GM12878 (cell line): ENCODE results near the gene PDE11A. TPM values are rescaled to one million over a fixed set of nuclear protein-coding genes. Genes with fewer than 3 reads are reported as not detected.

Experiments used
- ATAC-seq: fragments of 200-7000 bp; cut with Tn5 transposase; 3 replicates; pipeline ENCODE4 v1.9.1; 2020; ENCODE audit warnings: mild to moderate bottlenecking, moderate library complexity
- BruUV-seq: library from RNA; stranded (reverse); fragments of 400-500 nt; replicated peaks from 2 replicates; lab custom pipeline; 2021; lab: Mats Ljungman, UMichigan
- CTCF ChIA-PET: fragments of 300-600 bp; sonication (Branson Sonifier 250); formaldehyde crosslinking; extraction: SDS; loops from one replicate; lab custom pipeline; 2021; ENCODE audit warnings: inconsistent platforms; lab: Yijun Ruan, JAX
- POLR2A ChIA-PET: fragments of 350-600 bp; formaldehyde crosslinking; extraction: SDS; loops from one replicate; lab custom pipeline; 2021; ENCODE audit warnings: inconsistent platforms; lab: Charles Lee
- RAD21 ChIA-PET: fragments of 300-600 bp; sonication (Branson Sonifier 250); formaldehyde crosslinking; loops from one replicate; lab custom pipeline; 2023; ENCODE audit warnings: antibody characterized with exemption; ENCODE audit not compliant: unreplicated experiment; lab: Charles Lee
- SMC1A ChIA-PET: fragments of 300-600 bp; sonication (Branson Sonifier 250); formaldehyde crosslinking; loops from one replicate; lab custom pipeline; 2023; ENCODE audit not compliant: unreplicated experiment, uncharacterized antibody; lab: Charles Lee
- DNase-seq: peaks from one replicate; pipeline ENCODE4 v3.0.0-alpha.2; 2011; ENCODE audit warnings: low read depth, low spot score
- FAIRE-seq: peaks from 3 replicates; lab custom pipeline; 2011; peaks lifted over from hg19 to GRCh38; lab: Jason Lieb, UNC
- H2AFZ ChIP-seq: 2 replicates; pipeline ENCODE4 v1.6.0; 2011; ENCODE audit warnings: low read depth, low read length, control low read depth; ENCODE audit not compliant: control insufficient read depth
- H3K27ac ChIP-seq: 2 replicates; pipeline ENCODE4 v1.5.1; 2011; ENCODE audit warnings: control low read depth; ENCODE audit not compliant: control insufficient read depth, insufficient read depth
- H3K27me3 ChIP-seq, 2 experiments: replicated peaks in 1 of 2; 2 replicates each; pipeline versions ENCODE4 v1.6.0 to v1.6.1; 2011; ENCODE audit warnings: low read length in 1 of 2; ENCODE audit not compliant: control insufficient read depth in 2 of 2, insufficient read depth in 2 of 2
- H3K36me3 ChIP-seq, 2 experiments: 2 replicates each; pipeline ENCODE4 v1.5.1; 2011; ENCODE audit warnings: low read length in 1 of 2; ENCODE audit not compliant: control insufficient read depth in 2 of 2, insufficient read depth in 2 of 2
- H3K4me1 ChIP-seq: 2 replicates; pipeline ENCODE4 v1.6.1; 2011; ENCODE audit warnings: mild to moderate bottlenecking, low read length, moderate library complexity, mixed read lengths; ENCODE audit not compliant: control insufficient read depth, insufficient read depth
- H3K4me2 ChIP-seq: 2 replicates; pipeline ENCODE4 v1.6.0; 2011; ENCODE audit warnings: control low read depth; ENCODE audit not compliant: control insufficient read depth, insufficient read depth
- H3K4me3 ChIP-seq: fragments of 200-600 bp; sonication (generic); 2 replicates; pipeline ENCODE4 v1.5.1; 2016
- H3K79me2 ChIP-seq: 2 replicates; pipeline ENCODE4 v1.6.0; 2011; ENCODE audit warnings: low read length; ENCODE audit not compliant: control insufficient read depth, insufficient read depth
- H3K9ac ChIP-seq: 2 replicates; pipeline ENCODE4 v1.8.0; 2011; ENCODE audit warnings: low read length, control low read depth, mixed read lengths; ENCODE audit not compliant: control insufficient read depth, insufficient read depth
- H3K9me3 ChIP-seq: replicated peaks from 3 replicates; pipeline ENCODE4 v1.5.1; 2011; ENCODE audit warnings: mild to moderate bottlenecking, low read length; ENCODE audit not compliant: control insufficient read depth, insufficient read depth
- H4K20me1 ChIP-seq: 2 replicates; pipeline ENCODE4 v1.6.0; 2011; ENCODE audit not compliant: control insufficient read depth, insufficient read depth
- CHD4 ChIP-seq: fragments of 200-600 bp; sonication (generic); IDR thresholded peaks from 2 replicates; pipeline ENCODE4 v1.6.1; 2016; ENCODE audit warnings: mild to moderate bottlenecking
- KAT2A ChIP-seq: conservative IDR thresholded peaks from 2 replicates; pipeline ENCODE4 v1.6.1; 2011; ENCODE audit warnings: low read depth, low read length; ENCODE audit not compliant: control insufficient read depth
- KLF5 ChIP-seq: fragments of 450-650 bp; IDR thresholded peaks from 2 replicates; pipeline ENCODE4 v1.6.1; 2014; ENCODE audit warnings: mild to moderate bottlenecking; ENCODE audit not compliant: partially characterized antibody
- PAX8 ChIP-seq: fragments of 450-650 bp; IDR thresholded peaks from 2 replicates; pipeline ENCODE4 v1.6.1; 2017; ENCODE audit warnings: mild to moderate bottlenecking, moderate library complexity
- POLR2AphosphoS5 ChIP-seq: IDR thresholded peaks from 2 replicates; pipeline ENCODE4 v1.6.1; 2011; ENCODE audit warnings: mild to moderate bottlenecking, low read length, inconsistent platforms
- RAD51 ChIP-seq: fragments of 450-650 bp; IDR thresholded peaks from 2 replicates; pipeline ENCODE4 v1.6.1; 2016; ENCODE audit warnings: moderate library complexity, mild to moderate bottlenecking, inconsistent platforms
- RFX5 ChIP-seq: IDR thresholded peaks from 2 replicates; pipeline ENCODE4 v1.6.1; 2011; ENCODE audit warnings: low read depth, low read length, improper control_type of control experiment
- RUNX3 ChIP-seq: IDR thresholded peaks from 2 replicates; pipeline ENCODE4 v1.6.1; 2012; ENCODE audit warnings: low read length, inconsistent platforms
- USF2 ChIP-seq: IDR thresholded peaks from 2 replicates; pipeline ENCODE4 v1.6.1; 2011; ENCODE audit warnings: low read depth, low read length, improper control_type of control experiment, borderline replicate concordance
- ZNF687 ChIP-seq: fragments of 450-650 bp; IDR thresholded peaks from 2 replicates; pipeline ENCODE4 v1.6.1; 2017; ENCODE audit warnings: mild to moderate bottlenecking, moderate library complexity
- ZZZ3 ChIP-seq: IDR thresholded peaks from 2 replicates; pipeline ENCODE4 v1.6.1; 2011; ENCODE audit warnings: low read depth; ENCODE audit not compliant: control insufficient read depth, insufficient read length
- WGBS: methylation state at CpG from one replicate; pipeline ENCODE4 v1.1.6; 2016; ENCODE audit warnings: low lambda C conversion rate; ENCODE audit not compliant: insufficient replicate concordance, insufficient coverage; ENCODE audit errors: missing lambda C conversion rate; 5-methylcytosine and 5-hydroxymethylcytosine counted together
- in situ Hi-C: fragments of 300-500 bp; cut with MboI; formaldehyde crosslinking; loops from 9 replicates; pipeline ENCODE4 v1.14.3; 2018; ENCODE audit warnings: mixed read lengths
- intact Hi-C: fragments of 100-400 bp; cut with micrococcal nuclease; formaldehyde crosslinking; loops from one replicate; pipeline ENCODE4 v1.14.2; 2022; ENCODE audit not compliant: unreplicated experiment
- polyA plus RNA-seq, 11 experiments: library from polyadenylated mRNA; depleted of rRNA in 4 of 11; unstranded in 6 of 11; stranded (reverse) in 5 of 11; fragments of >200 nt; fragmentation: Nextera tagmentation in 4 of 11; fragmentation: Illumina TruSeq in 1 of 11; extraction: Ambion mirVana in 4 of 11; extraction: Trizol in 1 of 11; gene quantifications; 1 replicate in 1 of 11; 2 replicates in 10 of 11; pipeline versions ENCODE4 v1.2.1 to v1.2.3, GENCODE V29; 2011 to 2016; ENCODE audit warnings: inconsistent platforms in 2 of 11, missing spikeins in 2 of 11, low read depth in 1 of 11
- total RNA-seq, 4 experiments: library from RNA; depleted of rRNA in 3 of 4; stranded (reverse); fragments of >200 nt in 3 of 4; fragmentation: Illumina TruSeq in 1 of 4; extraction: Trizol in 1 of 4; gene quantifications; 2 replicates each; pipeline versions ENCODE4 v1.2.1 to v1.2.3, GENCODE V29; 2013 to 2021

The PDE11A gene
- total and polyA plus RNA-seq, 10 of the 15 experiments (the other 5 are each of a cell fraction or from before 2014, with no cell fraction given) = 0.01 to 0.17 (median 0.06) TPM; not detected in 5

GRCh38 chr2:177676636-177677035, 395.9 kb downstream of the PDE11A start:
- TF ChIP-seq RUNX3 (no peak), ZZZ3 (no peak), KAT2A (no peak), PAX8 (no peak), RFX5 (no peak), KLF5 (no peak), CHD4 (no peak), ZNF687 (no peak), RAD51 (no peak), POLR2AphosphoS5 (no peak), USF2 (no peak)
- no peaks in the 10 kb centered on the region for H3K36me3 ChIP-seq
- 51% methylated on average over 3 of the region's 3 CpGs for WGBS
- ChIA-PET RAD21 (interaction anchor here (0.6 kb wide), 1 partner anchor 21 kb away, joined by 4 read pairs; no protein-coding TSS in a partner anchor), SMC1A (interaction anchor here (1.1 kb wide), 1 partner anchor 10 kb away, joined by 3 read pairs; no protein-coding TSS in a partner anchor), POLR2A (no interaction called here), CTCF (no interaction called here)
- H3K4me1 ChIP-seq = no peaks in the 10 kb centered on the region
- no peak overlapping the region for H3K4me3 ChIP-seq
- in situ Hi-C loops (no loop called here), intact Hi-C loops (no loop called here)
- H3K9me3 ChIP-seq = no peaks in the 10 kb centered on the region
- no peak for DNase-seq
- H3K27me3 ChIP-seq = no peaks in the 10 kb centered on the region
- ATAC-seq = no peak
- no peaks in the 10 kb centered on the region for H3K79me2 ChIP-seq
- H3K9ac ChIP-seq = no peak overlapping the region
- H3K4me2 ChIP-seq = no peak overlapping the region
- H2AFZ ChIP-seq = no peak overlapping the region
- no peak overlapping the region for H3K27ac ChIP-seq
- FAIRE-seq = no peak
- BruUV-seq = no TSS peak
- H4K20me1 ChIP-seq = no peaks in the 10 kb centered on the region
